DND-41 (cell line): ENCODE measurements around the gene IRAG1.

Experiments used
- ATAC-seq: fragments of 200-7000 bp; cut with Tn5 transposase; 3 replicates; pipeline ENCODE4 v1.9.1; 2021; ENCODE audit warnings: low read depth; ENCODE audit not compliant: insufficient read depth
- DNase-seq: peaks from one replicate; pipeline ENCODE4 v3.0.0-alpha.2; 2020
- H2AFZ ChIP-seq: 2 replicates; pipeline ENCODE4 v1.6.0; 2012; ENCODE audit warnings: low read depth, low read length
- H3K27ac ChIP-seq: 2 replicates; pipeline ENCODE4 v1.5.1; 2012; ENCODE audit warnings: low read length, inconsistent platforms
- H3K27me3 ChIP-seq: fragments of 200-600 bp; sonication (generic); 2 replicates; pipeline ENCODE4 v1.6.0; 2012; ENCODE audit warnings: low read length, mild to moderate bottlenecking, inconsistent platforms; ENCODE audit not compliant: insufficient read depth, poor library complexity
- H3K36me3 ChIP-seq: 2 replicates; pipeline ENCODE4 v1.5.1; 2012; ENCODE audit warnings: low read length, inconsistent platforms; ENCODE audit not compliant: insufficient read depth
- H3K4me1 ChIP-seq: 2 replicates; pipeline ENCODE4 v1.5.1; 2012; ENCODE audit warnings: mild to moderate bottlenecking, low read length; ENCODE audit not compliant: insufficient read depth
- H3K4me2 ChIP-seq: 2 replicates; pipeline ENCODE4 v1.6.0; 2012; ENCODE audit warnings: mild to moderate bottlenecking, moderate library complexity, low read length, inconsistent platforms; ENCODE audit not compliant: insufficient read depth
- H3K4me3 ChIP-seq, 2 experiments: fragments of 200-600 bp in 1 of 2; shearing (Covaris generic) in 1 of 2; 2 replicates each; pipeline ENCODE4 v1.5.1; 2012 to 2016; ENCODE audit warnings: inconsistent platforms in 2 of 2, low read length in 2 of 2, mild to moderate bottlenecking in 2 of 2, low read depth in 1 of 2, moderate library complexity in 1 of 2
- H3K79me2 ChIP-seq: 2 replicates; pipeline ENCODE4 v1.6.0; 2012; ENCODE audit warnings: low read length, inconsistent platforms; ENCODE audit not compliant: insufficient read depth
- H3K9ac ChIP-seq: 2 replicates; pipeline ENCODE4 v1.6.0; 2012; ENCODE audit warnings: low read depth, mild to moderate bottlenecking, inconsistent platforms, low read length, moderate library complexity
- H3K9me3 ChIP-seq: 2 replicates; pipeline ENCODE4 v1.5.1; 2012; ENCODE audit warnings: low read length, moderate library complexity, mild to moderate bottlenecking, inconsistent platforms; ENCODE audit not compliant: insufficient read depth, severe bottlenecking
- H4K20me1 ChIP-seq: 2 replicates; pipeline ENCODE4 v1.6.0; 2012; ENCODE audit warnings: low read length; ENCODE audit not compliant: insufficient read depth
- CTCF ChIP-seq: IDR thresholded peaks from 2 replicates; pipeline ENCODE4 v1.5.1; 2012; ENCODE audit warnings: borderline replicate concordance, low read length, moderate library complexity, mild to moderate bottlenecking; ENCODE audit not compliant: poor library complexity, severe bottlenecking; ENCODE audit errors: extremely low read depth
- EZH2 ChIP-seq: IDR thresholded peaks from 3 replicates; pipeline ENCODE4 v1.6.1; 2012; ENCODE audit warnings: borderline replicate concordance, low read depth, mild to moderate bottlenecking, moderate library complexity, low read length, inconsistent platforms; ENCODE audit not compliant: severe bottlenecking

IRAG1 gene

GRCh38 chr11:10708131-10708530 lies 14.6 kb upstream of the IRAG1 start:
- no peaks in the 10 kb centered on the region for H4K20me1 ChIP-seq
- no peaks in the 10 kb centered on the region for H3K79me2 ChIP-seq
- no peak for DNase-seq
- no peak overlapping the region for H3K4me3 ChIP-seq
- peaks cover 25% of the 10 kb centered on the region for H3K27me3 ChIP-seq
- no peak overlapping the region for H2AFZ ChIP-seq
- no peak for ATAC-seq
- H3K4me2 ChIP-seq: no peak overlapping the region
- no peak overlapping the region for H3K9ac ChIP-seq
- H3K9me3 ChIP-seq: no peaks in the 10 kb centered on the region
- TF ChIP-seq CTCF: no peak
- TF ChIP-seq EZH2: no peak
- no peak overlapping the region for H3K27ac ChIP-seq
- H3K4me1 ChIP-seq: no peaks in the 10 kb centered on the region
- H3K36me3 ChIP-seq: no peaks in the 10 kb centered on the region

GRCh38 chr11:10701982-10702381 lies 8.4 kb upstream of the IRAG1 start:
- Histone ChIP-seq H3K27ac (no peak overlapping the region), H3K4me3 (no peak overlapping the region), H3K36me3 (no peaks in the 10 kb centered on the region), H3K9ac (no peak overlapping the region), H4K20me1 (no peaks in the 10 kb centered on the region), H3K4me1 (no peaks in the 10 kb centered on the region), H3K79me2 (no peaks in the 10 kb centered on the region), H3K27me3 (peaks cover 5% of the 10 kb centered on the region), H3K4me2 (no peak overlapping the region), H2AFZ (no peak overlapping the region), H3K9me3 (no peaks in the 10 kb centered on the region)
- ATAC-seq (no peak), DNase-seq (no peak)
- TF ChIP-seq CTCF (no peak), EZH2 (no peak)

GRCh38 chr11:10699072-10699471 lies 5.5 kb upstream of the IRAG1 start:
- no peak for ATAC-seq
- H3K4me3 ChIP-seq: no peak overlapping the region
- H3K4me2 ChIP-seq: no peak overlapping the region
- no peak for DNase-seq
- TF ChIP-seq EZH2 (no peak), CTCF (no peak)
- H3K27me3 ChIP-seq: peaks cover 8% of the 10 kb centered on the region
- no peaks in the 10 kb centered on the region for H3K4me1 ChIP-seq
- H3K27ac ChIP-seq: no peak overlapping the region
- H3K79me2 ChIP-seq: no peaks in the 10 kb centered on the region
- no peaks in the 10 kb centered on the region for H3K9me3 ChIP-seq
- no peaks in the 10 kb centered on the region for H4K20me1 ChIP-seq
- no peaks in the 10 kb centered on the region for H3K36me3 ChIP-seq
- H3K9ac ChIP-seq: no peak overlapping the region
- no peak overlapping the region for H2AFZ ChIP-seq

- H3K27ac ChIP-seq: no peak overlapping the region
- H3K4me1 ChIP-seq: no peaks in the 10 kb centered on the region
- ATAC-seq: no peak
- H3K9me3 ChIP-seq: no peaks in the 10 kb centered on the region
- H3K27me3 ChIP-seq: peaks cover 12% of the 10 kb centered on the region
- TF ChIP-seq EZH2 (no peak), CTCF (no peak)
- no peak for DNase-seq
- H3K79me2 ChIP-seq: no peaks in the 10 kb centered on the region
- H3K4me3 ChIP-seq: no peak overlapping the region
- no peak overlapping the region for H2AFZ ChIP-seq
- no peaks in the 10 kb centered on the region for H3K36me3 ChIP-seq
- H4K20me1 ChIP-seq: no peaks in the 10 kb centered on the region
- H3K4me2 ChIP-seq: no peak overlapping the region
- H3K9ac ChIP-seq: no peak overlapping the region
Observed at GRCh38 chr11:10697323-10697620, 3.7 kb upstream of the IRAG1 start.
